Naive thymus-derived CD4-positive, alpha-beta T cell (primary cell): ENCODE measurements around the gene MUC6. TPM values are rescaled to one million over a fixed set of nuclear protein-coding genes. Genes with fewer than 3 reads are reported as not detected.

Source experiments
- ATAC-seq: fragments of 150-1000 bp; cut with Tn5 transposase; 2 replicates; pipeline ENCODE4 v1.10.0; 2021; ENCODE audit warnings: mild to moderate bottlenecking, moderate library complexity
- CTCF ChIA-PET: fragments of 350-600 bp; sonication (Branson Sonifier 250); formaldehyde crosslinking; loops from one replicate; lab custom pipeline; 2021; ENCODE audit warnings: antibody characterized with exemption; lab: Charles Lee
- POLR2A ChIA-PET: fragments of 350-600 bp; sonication (Branson Sonifier 250); formaldehyde crosslinking; loops from one replicate; lab custom pipeline; 2021; ENCODE audit warnings: antibody characterized with exemption, inconsistent platforms; lab: Charles Lee
- DNase-seq, 9 donors: peaks; one replicate each; pipeline versions ENCODE4 v3.0.0 to v3.0.0-alpha.2; 2020 to 2022; ENCODE audit warnings: mixed read lengths in 1 of 9
- H3K27ac ChIP-seq: one replicate; pipeline ENCODE4 v1.7.0; 2013; ENCODE audit warnings: mild to moderate bottlenecking, low read depth, low read length, moderate library complexity
- H3K27me3 ChIP-seq, 2 donors: one replicate each; pipeline ENCODE4 v1.7.0; 2013; ENCODE audit warnings: low read length in 2 of 2, mild to moderate bottlenecking in 2 of 2, moderate library complexity in 2 of 2; ENCODE audit not compliant: control insufficient read depth in 2 of 2, insufficient read depth in 2 of 2
- H3K36me3 ChIP-seq, 3 experiments: 1 replicate in 2 of 3; 2 replicates in 1 of 3; pipeline ENCODE4 v1.7.0; 2013; ENCODE audit warnings: low read length in 3 of 3, mild to moderate bottlenecking in 3 of 3, moderate library complexity in 1 of 3; ENCODE audit not compliant: insufficient read depth in 3 of 3, control insufficient read depth in 2 of 3
- H3K4me1 ChIP-seq, 2 donors: one replicate each; pipeline ENCODE4 v1.7.0; 2013; ENCODE audit warnings: low read length in 2 of 2, mild to moderate bottlenecking in 2 of 2, moderate library complexity in 1 of 2; ENCODE audit not compliant: control insufficient read depth in 2 of 2, insufficient read depth in 2 of 2
- H3K4me3 ChIP-seq: 2 replicates; pipeline ENCODE4 v1.7.0; 2013; ENCODE audit warnings: mild to moderate bottlenecking, low read length
- H3K9me3 ChIP-seq, 3 experiments: 1 replicate in 2 of 3; 2 replicates in 1 of 3; pipeline ENCODE4 v1.7.0; 2013; ENCODE audit warnings: low read length in 3 of 3; ENCODE audit not compliant: control insufficient read depth in 2 of 3
- H3K27ac Mint-ChIP-seq, 9 donors: one replicate each; pipeline ENCODE4 v1.8.0; 2020 to 2022; ENCODE audit warnings: mixed read lengths in 9 of 9, mild to moderate bottlenecking in 8 of 9, moderate library complexity in 5 of 9, inconsistent platforms in 2 of 9
- H3K27me3 Mint-ChIP-seq, 5 donors: one replicate each; pipeline ENCODE4 v1.8.0; 2021 to 2022; ENCODE audit warnings: mixed read lengths in 5 of 5, mild to moderate bottlenecking in 1 of 5
- H3K36me3 Mint-ChIP-seq, 5 donors: one replicate each; pipeline ENCODE4 v1.8.0; 2020 to 2022; ENCODE audit warnings: mixed read lengths in 5 of 5, mild to moderate bottlenecking in 3 of 5, inconsistent platforms in 1 of 5
- H3K4me1 Mint-ChIP-seq, 7 donors: one replicate each; pipeline ENCODE4 v1.8.0; 2020 to 2022; ENCODE audit warnings: mixed read lengths in 7 of 7, mild to moderate bottlenecking in 3 of 7, inconsistent platforms in 1 of 7
- H3K4me3 Mint-ChIP-seq, 10 donors: one replicate each; pipeline ENCODE4 v1.8.0; 2020 to 2022; ENCODE audit warnings: mild to moderate bottlenecking in 10 of 10, mixed read lengths in 10 of 10, moderate library complexity in 6 of 10, inconsistent platforms in 2 of 10
- H3K9me3 Mint-ChIP-seq, 11 donors: one replicate each; pipeline ENCODE4 v1.8.0; 2020 to 2022; ENCODE audit warnings: mixed read lengths in 11 of 11, mild to moderate bottlenecking in 4 of 11, inconsistent platforms in 1 of 11, moderate library complexity in 1 of 11
- intact Hi-C, 2 donors: fragments of 100-400 bp; cut with micrococcal nuclease; formaldehyde crosslinking; loops; one replicate each; pipeline ENCODE4 v1.15.1; 2023
- polyA plus RNA-seq, 2 donors: library from polyadenylated mRNA; unstranded; fragments of 300-500 nt; fragmentation: Illumina TruSeq; gene quantifications; one replicate each; pipeline ENCODE4 v1.2.3, GENCODE V29; 2021
- total RNA-seq, 6 experiments: library from RNA in 5 of 6; stranded (reverse) in 5 of 6; gene quantifications; 1 replicate in 5 of 6; 2 replicates in 1 of 6; pipeline ENCODE4 v1.2.3 and lab custom pipeline; 2021 to 2026

MUC6 gene
- total and polyA plus RNA-seq, 7 experiments from 2014 or later = not detected

GRCh38 chr11:981764-982163 lies 54.8 kb downstream of the MUC6 start:
- H3K36me3 Mint-ChIP-seq = peaks cover 0 to 30% (median 0%) of the 10 kb centered on the region in 5 donors

GRCh38 chr11:980438-981357 lies 55.8 kb downstream of the MUC6 start:
- no peaks in the 10 kb centered on the region for H3K27me3 ChIP-seq
- no peaks in the 10 kb centered on the region for H3K4me1 ChIP-seq
- H3K4me3 ChIP-seq = no peak overlapping the region
- Mint-ChIP-seq H3K27ac (peak overlapping the region in 2 of 9 donors; percentile 25 to 52), H3K27me3 (no peaks in the 10 kb centered on the region), H3K9me3 (no peaks in the 10 kb centered on the region), H3K36me3 (peaks cover 0 to 30% (median 0%) of the 10 kb centered on the region in 5 donors), H3K4me3 (no peak overlapping the region), H3K4me1 (peaks cover 4 to 11% (median 9%) of the 10 kb centered on the region in 7 donors)
- DNase-seq = no peak
- ChIA-PET CTCF (no interaction called here), POLR2A (no interaction called here)
- H3K27ac ChIP-seq = no peak overlapping the region
- H3K9me3 ChIP-seq = no peaks in the 10 kb centered on the region
- H3K36me3 ChIP-seq = peaks cover 0 to 72% (median 13%) of the 10 kb centered on the region in 3 experiments
- ATAC-seq = no peak
- intact Hi-C loops = no loop called here

More at GRCh38 chr11:981764-982163, 54.8 kb downstream of the MUC6 start:
- no peaks in the 10 kb centered on the region for H3K9me3 ChIP-seq
- H3K4me3 Mint-ChIP-seq = no peak overlapping the region
- peaks cover 0 to 4% (median 2%) of the 10 kb centered on the region in 7 donors for H3K4me1 Mint-ChIP-seq
- intact Hi-C loops = no loop called here
- H3K4me1 ChIP-seq = no peaks in the 10 kb centered on the region
- H3K9me3 Mint-ChIP-seq = no peaks in the 10 kb centered on the region
- POLR2A ChIA-PET = no interaction called here
- no peak overlapping the region for H3K27ac Mint-ChIP-seq
- DNase-seq (no peak), ATAC-seq (no peak)
- H3K36me3 ChIP-seq = peaks cover 0 to 78% (median 13%) of the 10 kb centered on the region in 3 experiments
- H3K4me3 ChIP-seq = no peak overlapping the region
- H3K27ac ChIP-seq = no peak overlapping the region
- CTCF ChIA-PET = no interaction called here
- H3K27me3 ChIP-seq = no peaks in the 10 kb centered on the region
- H3K27me3 Mint-ChIP-seq = no peaks in the 10 kb centered on the region

- Mint-ChIP-seq H3K9me3 (no peaks in the 10 kb centered on the region), H3K4me3 (no peak overlapping the region), H3K27me3 (no peaks in the 10 kb centered on the region), H3K4me1 (peaks cover 5 to 17% (median 11%) of the 10 kb centered on the region in 7 donors), H3K27ac (peak overlapping the region in 1 of 9 donors; percentile 57), H3K36me3 (peaks cover 0 to 23% (median 3%) of the 10 kb centered on the region in 5 donors)
- ChIA-PET POLR2A (no interaction called here), CTCF (no interaction called here)
- Histone ChIP-seq H3K27ac (no peak overlapping the region), H3K9me3 (no peaks in the 10 kb centered on the region), H3K4me3 (no peak overlapping the region), H3K4me1 (no peaks in the 10 kb centered on the region), H3K27me3 (no peaks in the 10 kb centered on the region), H3K36me3 (peaks cover 0 to 71% (median 9%) of the 10 kb centered on the region in 3 experiments)
- DNase-seq = no peak
- ATAC-seq = no peak
- intact Hi-C loops = no loop called here
Measured at GRCh38 chr11:978781-979180, 57.7 kb downstream of the MUC6 start.

- peaks cover 5 to 17% (median 11%) of the 10 kb centered on the region in 7 donors for H3K4me1 Mint-ChIP-seq
- H3K9me3 ChIP-seq = no peaks in the 10 kb centered on the region
- CTCF ChIA-PET = no interaction called here
- DNase-seq = no peak
- no peaks in the 10 kb centered on the region for H3K9me3 Mint-ChIP-seq
- no peaks in the 10 kb centered on the region for H3K27me3 Mint-ChIP-seq
- no peaks in the 10 kb centered on the region for H3K4me1 ChIP-seq
- no peak for ATAC-seq
- intact Hi-C loops = no loop called here
- H3K36me3 ChIP-seq = peaks cover 0 to 75% (median 9%) of the 10 kb centered on the region in 3 experiments
- H3K4me3 ChIP-seq = no peak overlapping the region
- no peak overlapping the region for H3K27ac ChIP-seq
- peak overlapping the region in 3 of 9 donors; percentile 17 to 47 (median 32) for H3K27ac Mint-ChIP-seq
- POLR2A ChIA-PET = interaction anchor here (0.7 kb wide), 1 partner anchor 68 kb away, joined by 4 read pairs; no protein-coding TSS in a partner anchor
- no peak overlapping the region for H3K4me3 Mint-ChIP-seq
- peaks cover 0 to 26% (median 4%) of the 10 kb centered on the region in 5 donors for H3K36me3 Mint-ChIP-seq
- H3K27me3 ChIP-seq = no peaks in the 10 kb centered on the region
Measured at GRCh38 chr11:977830-978720, 58.4 kb downstream of the MUC6 start.

- Histone ChIP-seq H3K4me3 (no peak overlapping the region), H3K36me3 (peaks cover 0 to 83% (median 13%) of the 10 kb centered on the region in 3 experiments), H3K9me3 (no peaks in the 10 kb centered on the region), H3K27ac (no peak overlapping the region), H3K27me3 (no peaks in the 10 kb centered on the region), H3K4me1 (no peaks in the 10 kb centered on the region)
- H3K36me3 Mint-ChIP-seq = peaks cover 0 to 30% (median 4%) of the 10 kb centered on the region in 5 donors
- no peaks in the 10 kb centered on the region for H3K27me3 Mint-ChIP-seq
- intact Hi-C loops = no loop called here
- ChIA-PET POLR2A (no interaction called here), CTCF (no interaction called here)
- no peaks in the 10 kb centered on the region for H3K9me3 Mint-ChIP-seq
- peak; percentile 30 for ATAC-seq
- peak overlapping the region in 2 of 9 donors; percentile 18 to 19 for H3K27ac Mint-ChIP-seq
- H3K4me1 Mint-ChIP-seq = peaks cover 5 to 21% (median 11%) of the 10 kb centered on the region in 7 donors
- no peak for DNase-seq
- H3K4me3 Mint-ChIP-seq = no peak overlapping the region
Measured at GRCh38 chr11:976431-977160, 59.9 kb downstream of the MUC6 start.

- ATAC-seq = no peak
- no peak overlapping the region for H3K4me3 Mint-ChIP-seq
Measured at GRCh38 chr11:975827-976226, 60.7 kb downstream of the MUC6 start.

More at GRCh38 chr11:975827-976226, 60.7 kb downstream of the MUC6 start:
- Histone ChIP-seq H3K9me3 (no peaks in the 10 kb centered on the region), H3K27me3 (no peaks in the 10 kb centered on the region), H3K4me3 (no peak overlapping the region), H3K36me3 (peaks cover 0 to 83% (median 13%) of the 10 kb centered on the region in 3 experiments), H3K4me1 (peaks cover 0 to 2% of the 10 kb centered on the region in 2 donors), H3K27ac (no peak overlapping the region)
- DNase-seq = no peak
- intact Hi-C loops = no loop called here
- no peaks in the 10 kb centered on the region for H3K9me3 Mint-ChIP-seq
- H3K4me1 Mint-ChIP-seq = peaks cover 9 to 26% (median 16%) of the 10 kb centered on the region in 7 donors
- no peaks in the 10 kb centered on the region for H3K27me3 Mint-ChIP-seq
- H3K27ac Mint-ChIP-seq = peak overlapping the region in 4 of 9 donors; percentile 2 to 34 (median 8)
- POLR2A ChIA-PET = no interaction called here
- CTCF ChIA-PET = no interaction called here
- peaks cover 0 to 28% (median 3%) of the 10 kb centered on the region in 5 donors for H3K36me3 Mint-ChIP-seq
